GM12892 (cell line): ENCODE results near the gene CSNK1E.

Source experiments
- DNase-seq: peaks from one replicate; pipeline ENCODE4 v3.0.0; 2011; ENCODE audit not compliant: insufficient read length
- FAIRE-seq: peaks from 2 replicates; lab custom pipeline; 2011; peaks lifted over from hg19 to GRCh38; lab: Jason Lieb, UNC
- POLR2A ChIP-seq: IDR thresholded peaks from 2 replicates; pipeline ENCODE4 v1.6.1; 2011; ENCODE audit warnings: low read depth, low read length, control low read depth
- POLR2AphosphoS5 ChIP-seq: IDR thresholded peaks from 2 replicates; pipeline ENCODE4 v1.6.1; 2011; ENCODE audit warnings: low read depth, low read length, control low read depth
- TAF1 ChIP-seq: IDR thresholded peaks from 2 replicates; pipeline ENCODE4 v1.6.1; 2011; ENCODE audit warnings: low read depth, mild to moderate bottlenecking, control low read depth, low read length, borderline replicate concordance

CSNK1E gene

DNA sequence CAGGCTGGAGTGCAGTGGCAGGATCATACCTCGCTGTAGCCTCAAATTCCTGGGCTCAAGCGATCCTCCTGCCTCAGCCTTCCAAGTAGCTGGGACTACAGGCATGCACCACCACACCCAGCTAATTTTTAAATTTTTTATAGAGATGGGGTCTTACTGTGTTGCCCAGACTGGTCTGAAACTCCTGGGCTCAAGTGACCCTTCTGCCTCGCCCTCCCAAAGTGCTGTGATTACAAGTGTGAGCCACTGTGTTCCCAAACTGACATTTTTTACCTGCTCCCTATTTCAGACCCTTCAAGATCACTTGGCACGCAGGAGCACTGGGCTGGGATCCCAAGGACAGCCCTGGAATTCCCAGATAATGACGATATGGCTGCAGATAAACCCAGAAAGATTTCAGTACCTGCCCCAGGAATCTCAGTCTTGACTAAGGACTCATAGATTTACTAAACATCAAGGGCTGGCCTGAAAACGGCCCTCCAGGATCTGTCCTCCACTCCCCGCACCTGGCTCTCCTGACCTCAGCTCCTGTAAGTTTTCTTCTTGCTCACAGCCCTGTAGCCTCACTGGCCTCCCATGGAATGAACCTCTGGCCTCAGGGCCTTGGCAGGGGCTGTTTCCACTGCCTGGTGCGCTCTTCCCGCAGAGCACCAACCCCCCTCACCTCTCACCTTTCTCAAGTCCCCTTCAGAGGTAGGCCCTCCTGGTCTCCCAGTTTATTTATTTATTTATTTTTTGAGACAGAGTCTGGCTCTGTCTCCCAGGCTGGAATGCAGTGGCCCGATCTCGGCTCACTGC lies 3.6 kb upstream of the CSNK1E start:
- no peak for FAIRE-seq

DNA sequence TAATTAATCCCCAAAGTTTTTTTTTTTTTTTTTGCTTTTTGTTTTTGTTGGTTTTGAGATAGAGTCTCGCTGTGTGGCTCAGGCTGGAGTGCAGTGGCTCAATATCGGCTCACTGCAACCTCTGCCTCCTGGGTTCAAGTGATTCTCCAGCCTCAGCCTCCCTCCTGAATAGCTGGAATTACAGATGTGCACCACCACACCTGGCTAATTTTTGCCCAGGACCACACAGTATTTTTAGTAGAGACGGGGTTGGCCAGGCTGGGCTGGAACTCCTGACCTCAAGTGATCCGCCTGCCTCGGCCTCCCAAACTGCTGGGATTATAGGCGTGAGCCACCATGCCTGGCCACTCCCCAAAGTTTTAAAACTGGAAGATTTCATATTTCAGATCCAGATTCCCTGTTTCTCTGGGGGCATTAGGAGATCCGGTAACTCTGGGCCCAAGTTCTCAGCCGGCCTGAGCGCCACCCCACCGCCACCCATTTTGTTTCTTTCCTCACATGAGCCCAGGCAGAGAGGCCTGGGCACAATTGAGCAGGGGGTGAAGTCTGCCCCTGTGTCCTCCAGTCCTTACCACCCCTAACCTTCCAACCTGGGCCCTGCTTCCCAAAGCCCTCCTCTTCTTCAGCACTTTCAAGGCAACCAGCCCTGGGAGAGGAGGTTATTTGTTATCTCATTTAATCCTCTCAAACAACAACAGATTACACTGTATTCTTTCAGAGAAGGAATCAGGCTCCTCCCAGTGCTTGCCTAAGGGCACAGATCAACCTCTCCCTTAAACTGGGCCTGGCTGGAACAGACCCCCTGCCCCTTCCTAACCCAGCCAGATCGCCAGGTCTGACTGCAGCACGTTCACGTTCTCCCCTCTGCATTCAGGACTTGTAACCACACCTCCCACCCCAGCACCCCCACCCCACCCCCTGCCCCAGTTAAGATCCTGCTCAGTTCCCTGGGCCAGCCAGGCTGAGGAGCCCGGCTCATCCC lies 1.9 kb upstream of the CSNK1E start:
- DNase-seq (no peak), FAIRE-seq (no peak)
- no peak for TF ChIP-seq POLR2A
- TF ChIP-seq POLR2AphosphoS5: no peak
- TF ChIP-seq TAF1: no peak

More for the DNA sequence above, 3.6 kb upstream of the CSNK1E start:
- no peak for DNase-seq
- no peak for TF ChIP-seq POLR2AphosphoS5
- TF ChIP-seq TAF1: no peak
- TF ChIP-seq POLR2A: no peak

DNA sequence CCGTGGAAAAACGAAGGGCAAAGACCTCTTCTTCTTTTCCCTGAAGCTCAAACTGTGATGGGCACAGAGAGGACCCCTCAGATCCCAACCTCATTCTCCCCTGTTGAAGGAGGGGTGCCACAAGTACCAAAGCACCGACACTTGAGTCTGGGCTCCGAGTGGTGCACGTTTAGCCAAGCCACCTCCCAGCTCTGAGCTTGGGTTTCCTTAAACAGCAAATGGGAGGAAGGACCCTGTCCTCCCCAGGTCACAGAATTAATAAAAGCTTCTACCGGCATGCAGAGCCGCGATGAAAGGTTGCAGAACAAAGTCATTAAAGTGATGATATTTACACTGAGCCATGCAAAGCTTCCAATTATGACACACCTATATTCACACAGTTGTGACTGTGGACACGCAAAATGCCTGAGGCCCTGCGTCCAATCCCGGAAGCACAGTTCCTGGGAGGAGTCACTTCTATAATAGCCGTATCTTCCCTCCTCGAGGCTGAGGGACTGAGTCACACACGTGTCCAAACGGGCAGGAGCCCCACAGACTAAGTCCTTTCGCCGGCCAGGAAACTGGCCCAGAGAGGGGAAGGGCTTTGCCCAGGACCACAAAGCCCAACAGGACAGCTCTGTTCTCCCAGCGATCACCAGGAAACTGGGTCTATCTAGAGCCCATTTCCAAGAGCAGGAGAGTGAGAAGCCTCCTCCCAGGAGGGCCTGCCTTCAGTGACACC lies 922 bp upstream of the CSNK1E start:
- peak; percentile 21 for FAIRE-seq
- no peak for DNase-seq
- no peak for TF ChIP-seq POLR2AphosphoS5
- TF ChIP-seq TAF1: no peak
- no peak for TF ChIP-seq POLR2A

DNA sequence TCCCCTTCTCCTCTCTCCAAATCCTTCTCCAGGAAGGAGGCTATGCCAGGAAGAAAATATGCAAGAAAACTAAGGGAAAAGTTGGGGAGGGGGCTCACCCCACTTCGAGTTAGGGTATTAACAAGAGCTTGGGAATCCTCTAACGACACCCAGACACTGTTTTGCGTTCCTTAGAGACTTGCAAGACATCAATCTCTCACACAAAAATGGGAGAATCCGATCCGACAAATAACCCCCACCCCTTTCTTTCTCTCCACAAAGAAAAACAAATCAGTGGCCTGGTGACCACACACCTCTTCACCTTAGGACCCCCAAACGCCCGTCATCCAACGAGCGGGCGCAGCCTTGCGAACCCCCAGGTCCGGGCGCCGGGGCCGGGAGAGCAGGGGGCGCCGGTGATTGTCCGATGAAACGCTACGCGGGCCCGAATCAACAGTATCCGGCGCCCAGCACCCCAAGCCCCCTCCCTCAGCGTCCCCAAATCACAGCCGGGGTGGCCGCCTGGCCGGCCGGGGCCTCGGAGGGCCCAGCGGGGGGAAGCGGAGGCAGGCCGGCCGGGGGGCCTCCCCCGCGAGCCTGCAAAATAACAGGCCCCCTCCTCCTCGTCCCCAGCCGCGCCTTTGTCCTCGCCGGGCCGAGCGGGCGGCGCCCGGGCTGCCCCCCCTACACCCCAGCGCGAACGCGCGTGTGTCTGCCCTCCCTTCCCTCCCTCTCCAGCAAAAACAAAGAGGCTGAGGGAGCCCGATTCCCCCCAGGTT lies 690 bp downstream of the CSNK1E start:
- FAIRE-seq: peak; percentile 56
- no peak for TF ChIP-seq POLR2AphosphoS5
- peak; percentile 31; the same call in 1 of the 2 replicates for TF ChIP-seq POLR2A
- peak; percentile 35; the same call in 1 of the 2 replicates for TF ChIP-seq TAF1
- peak; percentile 65 for DNase-seq

DNA sequence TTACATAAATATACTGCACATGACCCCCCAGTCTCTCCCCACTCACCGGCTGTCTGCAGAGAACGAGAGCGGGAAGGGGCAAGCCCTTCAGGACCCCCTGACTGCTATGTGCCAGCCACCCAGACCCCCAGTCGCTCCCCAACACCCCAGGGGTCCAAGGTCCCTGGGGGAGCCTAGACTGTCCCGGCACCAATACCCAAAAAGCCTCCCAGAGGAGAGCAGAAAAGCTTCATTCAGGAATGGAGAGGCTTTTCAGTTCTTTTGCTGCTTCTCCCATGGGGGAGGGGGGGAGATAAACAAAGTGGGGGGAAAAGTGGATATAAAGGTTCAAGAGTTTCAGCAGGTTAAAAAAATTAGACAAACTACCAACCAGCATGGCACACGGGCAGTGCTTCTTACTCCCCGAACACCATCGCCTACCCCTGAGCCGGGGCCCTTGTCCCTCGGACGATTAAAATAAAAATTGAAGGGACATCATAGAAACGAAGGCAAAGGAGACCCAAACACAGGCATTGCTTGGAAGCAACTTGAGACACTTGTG lies 1.3 kb downstream of the CSNK1E start:
- DNase-seq (no peak), FAIRE-seq (no peak)
- TF ChIP-seq TAF1: no peak
- no peak for TF ChIP-seq POLR2A
- TF ChIP-seq POLR2AphosphoS5: no peak

DNA sequence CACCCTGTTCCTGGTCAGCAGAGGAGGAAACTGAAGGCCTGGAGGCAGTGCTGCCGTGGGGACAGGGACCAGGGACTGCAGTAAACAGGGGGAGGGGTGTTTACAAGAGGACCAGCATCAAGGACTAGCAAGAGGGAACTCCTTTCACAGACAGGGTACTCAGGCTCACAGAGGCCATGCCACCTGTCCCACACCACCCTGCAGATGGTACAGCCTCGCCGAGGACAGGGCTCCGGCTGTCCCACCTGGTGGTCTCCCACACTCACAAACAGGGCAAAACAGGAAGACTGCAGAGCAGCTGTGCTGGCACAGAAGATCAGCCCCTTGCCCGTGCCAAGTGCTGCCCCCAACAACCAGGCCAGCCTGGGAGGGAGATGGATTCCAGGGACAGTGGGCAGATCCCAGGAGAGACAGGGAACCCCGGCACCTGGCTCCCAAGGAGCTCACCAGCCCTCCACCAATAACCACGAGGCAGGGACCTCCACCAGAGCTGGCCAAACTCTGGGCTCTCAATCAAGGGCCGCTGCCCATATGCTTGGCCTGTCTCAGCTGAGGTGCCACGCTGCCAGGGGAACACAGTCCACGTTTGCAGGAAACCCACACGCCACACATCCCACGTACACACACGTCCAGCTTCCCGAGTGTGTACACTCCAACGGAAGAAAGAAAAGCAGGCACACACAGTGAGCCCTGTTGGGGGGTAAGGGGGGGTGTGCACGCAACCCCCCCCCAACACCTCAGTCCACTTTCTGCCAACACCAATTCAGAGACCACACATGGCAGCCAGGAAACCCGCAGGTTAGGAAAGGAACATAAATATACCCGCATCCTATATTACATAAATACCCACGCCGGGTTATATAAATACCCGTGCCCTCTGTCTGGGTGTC lies 2.1 kb downstream of the CSNK1E start:
- FAIRE-seq (peak; percentile 21), DNase-seq (no peak)
- TF ChIP-seq TAF1 (no peak), POLR2AphosphoS5 (0 out of 2 replicates have a peak, but pooled peaks have one; percentile 42)

DNA sequence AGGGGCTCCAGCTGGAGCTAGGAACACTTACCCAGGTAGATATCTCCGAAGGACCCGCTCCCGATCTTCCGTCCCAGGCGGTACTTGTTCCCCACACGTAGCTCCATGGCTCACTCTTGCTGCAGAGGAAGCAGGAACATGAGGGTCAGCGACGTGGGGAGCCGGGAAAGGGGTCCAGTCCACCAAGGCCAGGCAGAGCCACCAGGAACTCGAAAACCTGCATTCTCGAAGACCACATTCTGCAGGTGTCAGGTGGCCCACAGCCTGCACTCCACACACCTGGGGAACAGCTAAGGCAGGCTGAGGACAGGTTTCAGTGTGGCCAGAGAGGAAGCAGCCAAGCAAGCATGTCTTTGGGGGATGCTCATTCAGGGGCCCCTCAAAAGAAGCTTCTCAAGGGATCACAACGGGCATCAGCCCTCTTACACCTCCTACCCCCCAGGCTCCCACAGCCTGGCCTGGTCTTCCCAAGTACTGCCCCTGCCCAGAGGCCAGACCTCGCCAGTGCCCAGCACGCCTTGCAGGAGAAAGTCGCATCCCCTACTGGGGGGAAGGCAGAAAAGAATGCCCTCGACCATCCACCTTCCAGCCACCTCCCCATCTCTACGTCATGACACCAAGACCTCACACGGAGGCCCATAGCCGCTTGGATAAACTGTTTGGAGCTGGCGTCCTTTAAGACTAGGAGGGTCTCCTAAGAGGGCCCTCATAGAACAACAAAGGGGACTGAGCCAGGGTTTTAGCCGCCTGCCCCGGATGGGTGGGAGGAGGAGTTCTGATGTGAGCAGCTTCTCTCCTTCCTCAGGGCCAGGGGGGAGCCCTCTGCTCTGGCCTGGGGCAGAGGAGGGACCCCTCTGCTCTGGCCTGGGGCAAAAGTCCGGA lies 2.9 kb downstream of the CSNK1E start:
- TF ChIP-seq POLR2A (no peak), TAF1 (no peak), POLR2AphosphoS5 (no peak)
- DNase-seq (no peak), FAIRE-seq (no peak)

DNA sequence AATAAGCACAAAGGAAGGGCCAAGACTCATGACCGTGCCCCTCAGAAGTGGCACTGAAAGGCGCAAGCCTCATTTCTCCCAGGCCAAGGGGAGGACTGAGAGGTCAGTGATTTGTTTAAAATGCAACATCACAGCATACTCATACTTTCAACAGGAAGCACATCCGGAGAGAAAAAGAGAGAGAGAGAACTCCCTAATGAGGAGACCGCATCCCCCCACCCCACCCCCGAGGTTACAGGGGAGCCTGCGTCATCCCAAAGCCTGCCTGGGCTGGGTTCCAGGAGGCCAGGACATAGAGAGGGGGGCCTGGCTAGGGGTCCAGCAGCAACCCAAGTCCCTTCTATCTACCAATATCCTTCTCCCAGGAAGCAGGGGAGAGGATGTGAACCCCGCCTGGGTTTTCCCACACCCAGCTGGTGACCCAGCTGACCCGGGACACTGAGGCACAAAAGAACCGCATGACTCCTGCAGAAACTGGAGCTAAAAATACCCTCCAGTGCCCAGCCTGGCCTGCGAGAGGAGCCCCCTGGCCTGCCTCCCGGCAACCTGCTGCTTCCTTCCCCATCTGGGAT lies 3.8 kb downstream of the CSNK1E start:
- FAIRE-seq (no peak), DNase-seq (no peak)
- no peak for TF ChIP-seq TAF1
- TF ChIP-seq POLR2A: no peak
- no peak for TF ChIP-seq POLR2AphosphoS5

DNA sequence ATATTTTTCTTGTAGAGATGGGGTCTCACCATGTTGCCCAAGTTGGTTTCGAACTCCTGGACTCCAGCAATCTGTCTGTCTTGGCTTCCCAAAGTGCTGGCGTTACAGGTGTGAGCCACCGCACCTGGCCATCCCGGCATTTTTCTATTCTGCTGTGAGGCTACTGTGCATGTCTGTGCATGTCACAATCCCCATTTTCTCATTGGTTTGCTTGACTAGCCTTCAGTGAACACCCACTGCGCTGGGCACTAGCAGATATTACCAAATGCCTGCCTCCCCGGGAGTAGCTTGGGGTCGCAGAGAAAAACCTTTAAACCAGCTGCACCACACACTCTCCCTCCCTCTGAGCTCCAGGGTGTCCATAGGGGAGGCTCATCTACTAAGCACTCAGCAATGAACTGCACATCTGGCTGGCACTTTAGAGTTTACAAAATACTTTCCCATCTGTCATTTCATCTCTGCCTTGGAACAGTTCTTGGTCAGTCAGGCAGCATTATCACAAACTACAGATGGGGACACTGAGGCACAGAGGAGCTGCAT lies 4.9 kb downstream of the CSNK1E start:
- DNase-seq: no peak
- no peak for FAIRE-seq

More for the DNA sequence above, 4.9 kb downstream of the CSNK1E start:
- no peak for TF ChIP-seq POLR2AphosphoS5
- TF ChIP-seq TAF1: no peak
- no peak for TF ChIP-seq POLR2A
